Psoas muscle (tissue), 8 donors: ENCODE results near the gene ZNF473. TPM values are rescaled to one million over a fixed set of nuclear protein-coding genes. Genes with fewer than 3 reads are reported as not detected.

Experiments
- ATAC-seq, 4 donors: fragments of 200-7000 bp; cut with Tn5 transposase; one replicate each; pipeline ENCODE4 v1.9.1; 2020; ENCODE audit warnings: moderate library complexity in 3 of 4, mild to moderate bottlenecking in 2 of 4
- DNase-seq, 2 donors: peaks; one replicate each; pipeline ENCODE4 v3.0.0-alpha.2; 2020
- H3K27ac ChIP-seq: fragments of 200-600 bp; one replicate; pipeline ENCODE4 v1.8.0; 2022
- H3K27me3 ChIP-seq, 3 donors: fragments of 200-600 bp in 1 of 3; one replicate each; pipeline versions ENCODE4 v1.6.1 to v1.8.0; 2013 to 2022; ENCODE audit warnings: low read length in 2 of 3, mild to moderate bottlenecking in 2 of 3, moderate library complexity in 1 of 3; ENCODE audit not compliant: insufficient read depth in 3 of 3
- H3K36me3 ChIP-seq, 2 donors: fragments of 200-600 bp in 1 of 2; one replicate each; pipeline versions ENCODE4 v1.6.1 to v1.8.0; 2013 to 2022; ENCODE audit warnings: low read depth in 1 of 2, mild to moderate bottlenecking in 1 of 2, moderate library complexity in 1 of 2; ENCODE audit not compliant: insufficient read depth in 1 of 2
- H3K4me1 ChIP-seq: fragments of 200-600 bp; one replicate; pipeline ENCODE4 v1.8.0; 2022
- H3K4me3 ChIP-seq: fragments of 200-600 bp; one replicate; pipeline ENCODE4 v1.8.0; 2022; ENCODE audit warnings: mild to moderate bottlenecking
- H3K9me3 ChIP-seq: fragments of 200-600 bp; one replicate; pipeline ENCODE4 v1.8.0; 2022
- WGBS, 3 donors: extraction: QIAGEN DNeasy Blood & Tissue Kit; methylation state at CpG; one replicate each; pipeline versions ENCODE4 v1.1.6 to v1.1.7; 2013; 5-methylcytosine and 5-hydroxymethylcytosine counted together
- intact Hi-C, 2 donors: fragments of 100-400 bp; cut with DNase I; formaldehyde crosslinking; loops; one replicate each; pipeline versions ENCODE4 v1.11.0 to v1.14.2; 2022
- long read RNA-seq, 2 donors: library from polyadenylated mRNA; unstranded; transcript quantifications; one replicate each; pipeline ENCODE4 v2.0.0, GENCODE V29; 2021
- polyA plus RNA-seq, 3 donors: library from polyadenylated mRNA; stranded (reverse); fragments of 200-250 nt; gene quantifications; one replicate each; pipeline ENCODE4 v1.2.3, GENCODE V29; 2013
- total RNA-seq, 4 donors: library from RNA; stranded (reverse); fragmentation: NEBNext Ultra II Directional in 2 of 4; extraction: Animal tissue kit (Norgen Biotek cat#: 25700) in 2 of 4; gene quantifications; one replicate each; pipeline versions ENCODE4 v1.2.1 to v1.2.4, GENCODE V29; 2021 to 2023
- TF ChIP-seq, protein P1 (sequence below): fragments of 200-600 bp; IDR thresholded peaks from one replicate; pipeline ENCODE4 v1.8.0; 2022; ENCODE audit warnings: antibody characterized with exemption
- donor health status: healthy with polysubstance abuse.
- donor health status: DM: no; HTN: no; CAD: no; lungs with moderate emphysema.
- donor health status: Bipolar disorder and iron deficiency.
- donor health status: healthy.
- donor health status: DM: yes; HTN: yes; CAD: no.
- donor health status: DM: no; HTN: no; CAD: no.
- donor health status: DM: no; HTN: no; CAD: no.
- donor health status: DM: yes; HTN: yes; CAD: no.

Gene ZNF473
- total RNA-seq (1 to 10 TPM; 4.9 to 8.9 (median 5.8) TPM), polyA plus RNA-seq (1 to 10 TPM; 3.9 to 6.5 (median 4.1) TPM)
- long read RNA-seq, donor 1, full-length matches to known transcripts = 3 of 5 reads
- long read RNA-seq, donor 1, partial matches to known transcripts = 0 of 5 reads
- long read RNA-seq, donor 1, other reads (novel, unspliced or antisense) = 2 of 5 reads
- long read RNA-seq, donor 2, full-length matches to known transcripts = 12 of 19 reads
- long read RNA-seq, donor 2, partial matches to known transcripts = 2 of 19 reads
- long read RNA-seq, donor 2, other reads (novel, unspliced or antisense) = 5 of 19 reads

DNA sequence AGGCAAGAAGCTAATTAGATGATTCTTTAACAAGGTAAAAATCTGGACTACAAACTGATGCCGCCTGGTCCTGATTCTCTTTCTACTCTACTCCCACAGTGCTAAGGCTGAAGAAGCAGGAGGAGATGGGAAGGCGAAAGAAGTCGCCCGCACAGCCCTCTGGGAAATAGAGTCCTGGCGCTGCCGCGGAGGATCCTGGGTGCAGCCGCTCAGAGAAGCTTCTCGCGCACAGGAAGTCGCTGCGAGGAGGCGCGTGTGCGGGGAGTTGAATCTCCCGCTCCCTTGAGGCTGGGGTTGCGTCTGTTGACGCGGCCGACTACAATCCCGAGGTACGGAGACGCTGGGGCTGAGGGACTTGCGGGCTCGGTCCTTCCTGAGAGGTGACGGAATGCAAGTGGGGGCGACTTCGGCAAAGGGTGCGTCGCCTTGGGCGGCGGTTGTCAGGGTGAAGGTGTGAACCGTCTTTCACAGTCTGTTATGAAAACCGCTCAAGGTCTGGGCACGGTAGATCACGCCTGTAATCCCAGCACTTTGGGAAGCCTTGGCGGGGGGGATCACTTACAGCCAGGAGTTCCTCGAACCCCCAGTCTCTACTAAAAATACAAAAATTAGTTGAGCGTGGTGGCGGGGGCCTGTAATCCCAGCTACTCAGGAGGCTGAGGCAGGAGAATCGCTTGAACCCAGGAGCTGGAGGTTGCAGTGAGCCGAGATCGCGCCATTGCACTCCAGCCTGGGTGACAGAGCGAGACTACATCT, at the start of gene ZNF473:
Gene ZNF473 (plus strand): TSS at position 212 of the 756 bp plus-strand sequence. CDS start 5,078 bp downstream, outside the sequence.
- ATAC-seq = peak; percentile 84 to 90 (median 86)
- peak within 1 kb of the TSS; percentile 99 for H3K4me3 ChIP-seq
- 4 to 8% (median 7%) methylated on average over 43 to 45 of the region's 45 CpGs for WGBS, 3 donors
- H3K27ac ChIP-seq = peak within 1 kb of the TSS; percentile 96
- H3K27me3 ChIP-seq = no peaks in the 10 kb centered on the region
- intact Hi-C loops = no loop called here
- peak; percentile 95 to 98 for DNase-seq
- peaks cover 6 to 17% of the 10 kb centered on the region in 2 donors for H3K36me3 ChIP-seq
- TF ChIP-seq, protein P1, sequence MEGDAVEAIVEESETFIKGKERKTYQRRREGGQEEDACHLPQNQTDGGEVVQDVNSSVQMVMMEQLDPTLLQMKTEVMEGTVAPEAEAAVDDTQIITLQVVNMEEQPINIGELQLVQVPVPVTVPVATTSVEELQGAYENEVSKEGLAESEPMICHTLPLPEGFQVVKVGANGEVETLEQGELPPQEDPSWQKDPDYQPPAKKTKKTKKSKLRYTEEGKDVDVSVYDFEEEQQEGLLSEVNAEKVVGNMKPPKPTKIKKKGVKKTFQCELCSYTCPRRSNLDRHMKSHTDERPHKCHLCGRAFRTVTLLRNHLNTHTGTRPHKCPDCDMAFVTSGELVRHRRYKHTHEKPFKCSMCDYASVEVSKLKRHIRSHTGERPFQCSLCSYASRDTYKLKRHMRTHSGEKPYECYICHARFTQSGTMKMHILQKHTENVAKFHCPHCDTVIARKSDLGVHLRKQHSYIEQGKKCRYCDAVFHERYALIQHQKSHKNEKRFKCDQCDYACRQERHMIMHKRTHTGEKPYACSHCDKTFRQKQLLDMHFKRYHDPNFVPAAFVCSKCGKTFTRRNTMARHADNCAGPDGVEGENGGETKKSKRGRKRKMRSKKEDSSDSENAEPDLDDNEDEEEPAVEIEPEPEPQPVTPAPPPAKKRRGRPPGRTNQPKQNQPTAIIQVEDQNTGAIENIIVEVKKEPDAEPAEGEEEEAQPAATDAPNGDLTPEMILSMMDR = no peak
- H3K9me3 ChIP-seq = no peaks in the 10 kb centered on the region
- peaks cover 21% of the 10 kb centered on the region for H3K4me1 ChIP-seq

DNA sequence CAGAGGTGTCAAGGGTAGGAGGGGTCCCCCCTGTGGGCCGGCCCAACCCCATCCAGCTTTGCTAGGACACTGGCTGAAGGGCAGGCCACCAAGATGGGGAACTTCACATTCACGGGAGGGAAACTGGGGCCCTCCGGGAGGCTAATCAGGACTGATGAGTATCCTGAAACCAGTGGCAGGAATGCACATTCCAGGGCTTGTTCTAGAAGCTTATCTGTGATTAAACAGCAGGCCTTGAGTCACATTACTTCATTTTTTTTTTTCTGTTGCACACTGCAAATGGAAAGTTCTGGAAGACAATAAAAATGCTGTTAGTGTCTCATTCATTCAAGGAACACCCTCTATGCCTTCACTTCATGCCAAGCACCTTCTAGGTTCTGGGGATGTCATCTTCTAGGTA, 49.3 kb upstream of the ZNF473 start:
- H3K4me1 ChIP-seq = no peaks in the 10 kb centered on the region
- ATAC-seq (no peak), DNase-seq (peak in 1 of 2 donors; percentile 28)
- H3K27me3 ChIP-seq = no peaks in the 10 kb centered on the region
- peaks cover 0 to 53% of the 10 kb centered on the region in 2 donors for H3K36me3 ChIP-seq
- no peaks in the 10 kb centered on the region for H3K9me3 ChIP-seq
- intact Hi-C loops = no loop called here
- TF ChIP-seq, protein P1 = no peak
- H3K27ac ChIP-seq = no peak overlapping the region
- 75 to 79% (median 78%) methylated on average over 3 of the region's 3 CpGs for WGBS, 3 donors
- H3K4me3 ChIP-seq = no peak overlapping the region

DNA sequence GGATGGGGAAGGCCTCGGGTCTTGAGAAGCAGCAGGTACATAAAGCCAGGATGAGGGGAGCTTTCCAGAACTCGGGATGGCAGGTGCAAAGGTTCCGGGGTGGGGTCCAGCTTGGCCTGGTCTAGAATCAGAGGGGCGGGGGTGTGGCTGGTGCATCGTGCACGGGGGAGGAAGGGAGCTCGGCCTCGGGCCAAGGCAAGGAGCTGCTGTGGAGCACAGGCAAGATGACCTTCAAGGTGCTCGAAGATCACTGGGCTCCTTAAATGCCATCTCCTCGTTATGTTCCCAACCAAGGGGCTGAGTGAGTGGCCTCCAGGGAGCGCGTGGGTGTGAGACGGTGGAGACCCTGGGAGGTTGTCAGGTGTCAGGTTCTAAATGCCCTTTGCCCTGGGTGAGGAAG, 48.7 kb upstream of the ZNF473 start:
- 81 to 89% (median 85%) methylated on average over 13 of the region's 13 CpGs for WGBS, 3 donors
- Histone ChIP-seq H3K27me3 (no peaks in the 10 kb centered on the region), H3K4me1 (no peaks in the 10 kb centered on the region), H3K4me3 (no peak overlapping the region), H3K9me3 (no peaks in the 10 kb centered on the region), H3K27ac (no peak overlapping the region), H3K36me3 (peaks cover 0 to 59% of the 10 kb centered on the region in 2 donors)
- intact Hi-C loops = no loop called here
- TF ChIP-seq, protein P1 = no peak
- DNase-seq = no peak
- ATAC-seq = no peak

GRCh38 chr19:49977881-49978280, 47.9 kb upstream of the ZNF473 start:
- intact Hi-C loops = no loop called here
- peaks cover 0 to 59% of the 10 kb centered on the region in 2 donors for H3K36me3 ChIP-seq
- WGBS, 3 donors = 78 to 80% (median 79%) methylated on average over 18 of the region's 18 CpGs

More at GRCh38 chr19:49977881-49978280, 47.9 kb upstream of the ZNF473 start:
- Histone ChIP-seq H3K27ac (no peak overlapping the region), H3K4me3 (no peak overlapping the region), H3K9me3 (no peaks in the 10 kb centered on the region), H3K27me3 (no peaks in the 10 kb centered on the region), H3K4me1 (no peaks in the 10 kb centered on the region)
- no peak for ATAC-seq
- DNase-seq = peak in 1 of 2 donors; percentile 46
- TF ChIP-seq, protein P1 = no peak
